HG03571 (cell line): Measurements from ENCODE around the gene AGBL4.
"Not testable (repeated sequence)": the region's sequence is repeated elsewhere in the genome, so short reads cannot be mapped to it uniquely, and the experiment has no call there.

Source experiments
- ATAC-seq: cut with Tn5 transposase; IDR thresholded peaks from one replicate; pipeline ENCODE4 v1.9.1; 2021; ENCODE audit not compliant: unreplicated experiment

AGBL4 gene

GRCh38 chr1:49319426-49319963, 704.3 kb downstream of the AGBL4 start:
- no peak for ATAC-seq

GRCh38 chr1:49318218-49318617, 705.5 kb downstream of the AGBL4 start:
- ATAC-seq = no peak

DNA sequence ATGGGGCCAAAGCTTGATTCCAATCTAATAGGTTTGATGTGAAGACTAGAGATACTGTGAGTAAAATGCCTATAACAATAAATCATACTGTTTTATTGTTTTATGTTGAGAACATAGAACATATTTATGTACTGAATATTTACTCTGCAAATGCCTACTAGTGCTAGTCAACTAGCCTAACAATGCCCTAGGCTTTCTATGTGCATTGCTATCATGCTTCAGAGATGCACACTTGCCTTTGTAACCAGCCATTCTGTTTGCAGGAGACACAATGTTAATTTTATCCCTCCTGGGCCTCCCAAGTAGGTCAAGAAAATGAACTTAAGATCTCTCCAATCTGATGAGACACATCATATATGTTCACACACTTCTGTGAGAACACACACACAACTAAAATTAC, 716.3 kb downstream of the AGBL4 start:
- ATAC-seq = no peak

- no peak for ATAC-seq
Observed at GRCh38 chr1:49306507-49307070, 717.2 kb downstream of the AGBL4 start.

DNA sequence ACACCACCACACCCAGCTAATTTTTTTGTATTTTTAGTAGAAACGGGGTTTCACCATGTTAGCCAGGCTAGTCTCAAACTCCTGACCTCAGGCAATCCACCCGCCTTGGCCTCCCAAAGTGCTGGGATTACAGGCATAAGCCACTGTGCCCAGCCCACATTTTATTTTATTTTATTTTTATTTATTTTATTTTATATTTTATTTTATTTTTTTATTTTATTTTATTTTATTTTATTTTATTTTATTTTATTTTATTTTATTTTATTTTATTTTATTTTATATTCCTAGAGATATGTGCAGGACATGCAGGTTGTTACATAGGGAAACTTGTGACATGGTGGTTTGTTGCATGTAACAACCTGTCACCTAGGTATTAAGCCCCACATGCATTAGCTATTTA, 721.4 kb downstream of the AGBL4 start:
- ATAC-seq = not testable (repeated sequence)

GRCh38 chr1:49298304-49298703, 725.5 kb downstream of the AGBL4 start:
- no peak for ATAC-seq

DNA sequence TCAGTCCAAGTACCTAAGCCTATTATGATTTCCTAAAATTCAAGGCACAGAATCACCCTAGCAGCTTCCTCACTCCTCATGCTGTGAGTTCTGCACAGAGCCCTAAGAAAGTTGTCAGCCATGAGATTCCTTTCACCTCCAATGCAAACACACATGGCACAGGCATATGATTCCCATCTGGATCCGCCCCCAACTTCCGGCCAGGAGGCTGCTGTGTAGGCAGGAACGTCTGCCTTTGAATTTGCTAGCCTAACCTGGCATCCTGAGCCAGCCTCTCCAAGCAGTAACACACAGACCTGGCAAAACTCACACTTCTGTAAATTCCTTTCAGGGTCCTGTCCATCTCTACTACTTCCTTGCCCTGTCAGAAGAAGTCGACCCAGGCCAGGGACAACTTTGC, 726.0 kb downstream of the AGBL4 start:
- ATAC-seq = no peak

GRCh38 chr1:49294539-49294938, 729.2 kb downstream of the AGBL4 start:
- ATAC-seq = no peak

- no peak for ATAC-seq
Observed at GRCh38 chr1:49293016-49293415, 730.7 kb downstream of the AGBL4 start.

DNA sequence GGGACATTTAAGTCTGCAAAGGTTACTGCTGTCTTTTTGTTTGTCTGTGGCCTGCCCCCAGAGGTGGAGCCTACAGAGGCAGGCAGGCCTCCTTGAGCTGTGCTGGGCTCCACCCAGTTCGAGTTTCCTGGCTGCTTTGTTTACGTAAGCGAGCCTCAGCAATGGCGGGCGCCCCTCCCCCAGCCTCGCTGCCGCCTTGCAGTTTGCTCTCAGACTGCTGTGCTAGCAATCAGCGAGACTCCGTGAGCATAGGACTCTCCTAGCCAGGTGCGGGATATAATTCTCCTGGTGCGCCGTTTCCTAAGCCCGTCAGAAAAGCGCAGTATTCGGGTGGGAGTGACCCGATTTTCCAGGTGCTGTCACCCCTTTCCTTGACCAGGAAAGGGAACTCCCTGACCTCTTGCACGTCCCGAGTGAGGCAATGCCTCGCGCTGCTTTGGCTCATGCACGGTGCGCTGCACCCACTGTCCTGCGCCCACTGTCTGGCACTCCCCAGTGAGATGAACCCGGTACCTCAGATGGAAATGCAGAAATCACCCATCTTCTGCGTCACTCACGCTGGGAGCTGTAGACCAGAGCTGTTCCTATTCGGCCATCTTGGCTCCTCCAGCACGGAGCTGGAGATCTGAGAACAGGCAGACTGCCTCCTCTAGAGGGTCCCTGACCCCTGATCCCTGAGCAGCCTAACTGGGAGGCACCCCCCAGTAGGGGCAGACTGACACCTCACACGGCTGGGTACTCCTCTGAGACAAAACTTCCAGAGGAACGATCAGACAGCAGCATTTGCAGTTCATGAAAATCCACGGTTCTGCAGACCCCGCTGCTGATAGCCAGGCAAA, 766.3 kb downstream of the AGBL4 start:
- ATAC-seq = not testable (repeated sequence)

DNA sequence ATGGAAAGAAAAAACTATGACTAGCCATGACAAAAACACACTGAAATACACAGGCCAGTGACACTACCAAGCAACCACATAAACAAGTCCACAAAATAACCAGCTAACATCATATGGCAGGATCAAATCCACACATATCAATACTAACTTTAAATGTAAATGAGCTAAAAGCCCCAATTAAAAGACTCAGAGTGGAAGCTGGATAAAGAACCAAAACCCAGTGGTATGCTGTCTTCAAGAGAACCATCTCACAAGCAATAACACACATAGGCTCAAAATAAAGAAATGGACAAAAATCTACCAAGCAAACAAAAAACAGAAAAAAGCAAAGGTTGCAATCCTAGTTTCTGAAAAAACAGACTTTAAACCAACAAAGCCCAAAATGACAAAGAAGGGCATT, 770.8 kb downstream of the AGBL4 start:
- ATAC-seq = no peak

DNA sequence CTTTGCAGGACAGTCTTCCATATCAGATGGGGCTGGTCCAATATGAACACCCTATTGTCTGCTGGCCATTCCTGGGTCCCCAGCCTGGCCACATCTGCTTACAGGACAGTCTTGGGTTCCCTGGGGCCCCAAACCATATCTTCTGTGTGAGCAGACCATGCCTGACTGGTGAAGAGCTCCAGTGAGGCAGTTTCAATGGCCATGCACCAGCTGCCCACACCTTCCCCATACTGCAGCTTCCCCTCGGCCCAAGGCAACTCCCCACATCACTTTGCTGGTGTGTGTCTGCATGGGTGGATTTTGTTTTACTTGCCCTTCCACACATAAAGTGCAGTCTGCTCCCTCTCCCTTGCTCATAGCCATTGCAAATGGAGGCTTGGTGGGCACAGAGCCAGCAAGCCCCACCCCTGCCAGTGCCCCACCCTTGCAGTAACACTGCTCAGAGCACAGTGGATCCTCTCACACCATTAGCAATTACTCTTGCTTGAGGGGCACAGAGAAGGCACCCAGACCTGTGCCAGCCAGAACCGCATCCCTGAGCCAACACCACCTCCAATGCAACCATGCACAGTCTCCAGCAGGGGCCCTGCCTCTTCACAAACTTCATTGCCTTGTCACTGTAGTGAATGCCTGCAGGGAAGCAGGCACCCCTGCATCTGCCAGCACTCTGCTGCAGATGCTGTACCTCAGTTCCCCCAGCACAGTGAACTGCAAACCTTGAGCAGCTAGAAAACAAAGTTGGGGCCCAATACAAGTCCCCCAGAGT, 772.6 kb downstream of the AGBL4 start:
- ATAC-seq = no peak

DNA sequence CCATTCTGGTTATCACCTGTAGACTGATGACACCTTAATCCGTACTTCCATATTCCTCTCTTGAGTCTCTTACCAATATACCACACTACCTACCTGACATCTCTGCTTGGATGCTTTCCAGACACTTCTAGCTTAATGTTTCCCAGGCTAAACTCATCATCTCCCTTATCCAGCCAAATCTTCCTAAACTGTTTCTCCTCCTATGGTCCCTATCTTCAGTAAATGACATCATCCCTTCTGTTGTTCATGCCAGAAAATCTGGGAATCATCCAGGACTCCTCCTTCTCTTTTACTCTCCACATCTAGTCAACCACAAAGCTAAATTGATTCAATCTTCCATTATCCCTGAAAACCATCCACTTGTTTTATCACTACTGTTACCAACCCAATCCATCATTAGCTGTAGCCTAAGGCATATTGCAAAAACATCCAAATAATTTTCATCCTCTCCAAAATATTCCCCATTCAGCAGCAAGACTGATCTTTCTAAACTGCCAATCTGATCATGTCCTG, 783.0 kb downstream of the AGBL4 start:
- no peak for ATAC-seq

GRCh38 chr1:49234988-49235387, 788.8 kb downstream of the AGBL4 start:
- ATAC-seq = no peak

- no peak for ATAC-seq
Observed at GRCh38 chr1:49229555-49229954, 794.2 kb downstream of the AGBL4 start.

DNA sequence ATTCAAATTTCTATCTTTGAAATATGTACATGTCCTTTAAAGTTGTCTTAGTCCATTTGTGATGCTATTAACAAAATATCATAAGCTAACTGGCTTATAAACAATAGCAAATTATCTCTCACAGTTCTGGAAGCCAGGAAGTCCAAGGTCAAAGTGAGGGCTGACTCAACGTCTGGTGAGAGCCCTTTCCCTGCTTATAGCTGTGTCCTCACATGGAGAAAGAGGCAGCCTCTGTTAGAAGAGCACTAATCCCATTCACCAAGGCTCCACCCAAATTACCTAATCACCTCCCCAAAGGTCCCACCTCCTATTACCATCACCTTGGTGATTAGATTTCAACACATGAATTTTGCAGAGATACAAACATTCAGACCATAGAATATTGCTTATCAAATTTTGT, 797.0 kb downstream of the AGBL4 start:
- no peak for ATAC-seq

GRCh38 chr1:49225464-49225863, 798.3 kb downstream of the AGBL4 start:
- no peak for ATAC-seq

DNA sequence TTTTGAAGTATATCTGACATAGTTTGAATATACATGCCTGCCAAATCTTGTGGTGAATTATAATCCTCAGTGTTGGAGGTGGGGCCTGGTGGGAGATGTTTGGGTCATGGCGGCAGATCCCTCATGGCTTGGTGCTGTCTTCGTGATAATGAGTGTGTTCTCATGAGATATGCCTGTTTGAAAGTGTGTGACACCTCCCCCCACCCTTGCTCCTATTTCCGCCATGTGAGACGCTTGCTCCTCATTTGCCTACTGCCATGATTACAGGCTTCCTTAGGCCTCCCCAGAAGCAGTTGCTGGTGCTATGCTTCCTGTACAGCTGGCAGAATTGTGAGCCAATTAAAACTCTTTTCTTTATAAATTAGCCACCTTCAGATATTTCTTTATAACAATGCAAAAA, 810.5 kb downstream of the AGBL4 start:
- no peak for ATAC-seq

DNA sequence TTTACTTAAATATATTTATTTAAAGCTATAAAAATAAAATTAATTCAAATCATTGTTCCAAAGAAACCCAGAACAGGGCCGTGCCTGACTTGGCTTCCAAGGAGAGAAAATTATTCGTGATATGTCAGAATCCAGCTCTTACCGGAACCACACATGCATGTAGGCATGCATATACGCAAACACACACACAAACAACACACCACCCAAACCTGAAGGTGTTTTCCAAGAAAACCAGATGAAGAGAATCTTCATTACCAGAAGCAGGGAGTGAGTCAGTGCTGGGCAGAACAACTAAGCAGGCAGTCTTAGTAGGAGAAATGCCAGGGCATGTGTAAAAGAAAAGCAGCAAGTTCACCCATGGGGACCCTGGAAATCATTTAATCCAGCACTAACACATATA, 815.0 kb downstream of the AGBL4 start:
- no peak for ATAC-seq

- no peak for ATAC-seq
Observed at GRCh38 chr1:49204720-49205119, 819.0 kb downstream of the AGBL4 start.

DNA sequence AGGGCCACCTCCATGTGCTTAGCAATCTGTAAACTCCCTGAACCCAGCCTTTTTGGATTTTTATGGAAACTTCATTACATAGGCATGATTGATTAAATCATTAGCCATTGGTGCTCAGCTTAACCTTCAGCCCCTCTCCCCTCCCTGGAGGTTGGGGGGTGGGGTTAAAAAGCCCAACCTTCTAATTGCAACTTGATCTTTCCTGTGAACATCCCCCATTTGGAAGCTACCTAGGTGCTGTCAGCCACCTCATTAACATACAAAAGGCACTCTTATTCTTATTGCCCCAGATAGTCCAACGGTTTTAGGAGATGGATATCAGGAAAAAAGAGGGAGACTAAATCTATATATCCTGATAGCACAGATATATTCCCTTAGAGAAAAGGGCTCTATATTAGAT, 823.0 kb downstream of the AGBL4 start:
- no peak for ATAC-seq

- ATAC-seq = no peak
Observed at GRCh38 chr1:49199564-49199963, 824.2 kb downstream of the AGBL4 start.
